CD1c-positive myeloid dendritic cell (primary cell): ENCODE data around the gene TANC1.

Experiments
- DNase-seq: peaks from one replicate; pipeline ENCODE4 v3.0.0-alpha.2; 2016; ENCODE audit errors: extremely low spot score

Gene TANC1

GRCh38 chr2:159118115-159118858 lies 149.8 kb downstream of the TANC1 start:
- peak; percentile 76 for DNase-seq

GRCh38 chr2:159118859-159119500 lies 150.5 kb downstream of the TANC1 start:
- no peak for DNase-seq

GRCh38 chr2:159119652-159120257 lies 151.3 kb downstream of the TANC1 start:
- no peak for DNase-seq

DNA sequence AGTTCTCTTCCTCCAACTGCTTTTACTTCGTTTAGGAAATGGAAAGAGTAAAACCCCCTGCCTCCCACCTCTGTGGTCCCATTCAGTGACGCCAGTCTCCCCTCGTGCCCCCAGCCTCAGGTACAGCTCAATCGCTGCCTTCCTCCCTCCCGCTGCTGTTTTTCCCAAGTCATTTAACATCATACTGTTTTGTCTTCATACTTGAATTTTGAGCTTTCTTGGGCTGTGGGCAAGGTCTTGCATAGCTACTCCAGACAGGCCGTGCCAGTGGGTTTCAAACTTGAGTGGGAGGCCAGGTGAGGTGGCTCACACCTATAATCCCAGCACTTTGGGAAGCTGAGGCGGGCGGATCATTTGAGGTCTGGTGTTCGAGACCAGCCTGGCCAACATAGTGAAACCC lies 155.3 kb downstream of the TANC1 start:
- DNase-seq, result no peak

DNA sequence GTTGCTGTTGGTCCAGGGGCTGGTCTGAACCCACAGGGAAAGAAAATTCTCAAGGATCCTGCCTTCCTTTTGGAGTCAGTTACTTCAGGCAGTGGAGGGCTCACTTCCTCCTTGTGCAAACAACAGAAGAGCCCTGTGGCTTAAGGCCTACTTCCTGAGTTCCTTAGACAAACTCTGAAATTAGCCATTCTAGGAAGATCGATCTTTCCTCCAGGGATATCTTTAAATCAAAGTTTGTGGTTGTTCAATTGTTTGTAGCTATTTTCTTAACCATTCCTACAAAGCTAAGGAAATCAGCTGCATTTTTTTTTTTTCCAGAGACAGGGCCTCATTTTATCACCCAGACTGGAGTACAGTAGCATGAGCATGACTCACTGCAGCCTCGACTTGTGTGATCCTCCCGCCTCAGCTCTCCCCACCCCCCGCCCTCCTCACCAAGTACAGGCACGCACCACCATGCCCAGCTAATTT lies 156.0 kb downstream of the TANC1 start:
- DNase-seq, result peak; percentile 59

- DNase-seq, result peak; percentile 15
These were observed 156.6 kb downstream of the TANC1 start for GRCh38 chr2:159124931-159125467.

DNA sequence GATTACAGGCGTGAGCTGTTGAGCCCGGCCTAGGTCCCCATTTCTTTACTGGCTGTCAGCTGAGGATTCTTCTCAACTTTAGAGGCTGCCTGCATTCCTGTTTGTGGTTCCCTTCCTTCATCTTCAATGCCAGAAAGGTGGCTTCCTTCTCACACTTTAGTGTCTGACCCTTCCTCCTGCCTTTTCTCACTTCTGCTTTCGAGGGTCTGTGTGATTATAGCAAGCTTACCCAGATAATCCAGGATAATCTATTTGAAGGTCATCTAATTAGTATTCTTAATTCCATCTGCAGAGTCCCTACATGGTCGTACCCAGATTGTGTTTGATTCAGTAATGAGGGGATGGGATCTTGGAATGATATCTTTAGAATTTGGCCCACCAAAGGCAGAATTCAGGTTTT lies 157.4 kb downstream of the TANC1 start:
- DNase-seq, result no peak

GRCh38 chr2:159126432-159127022 lies 158.1 kb downstream of the TANC1 start:
- DNase-seq, result no peak

- no peak for DNase-seq
These were observed 159.8 kb downstream of the TANC1 start for GRCh38 chr2:159128191-159128590.

DNA sequence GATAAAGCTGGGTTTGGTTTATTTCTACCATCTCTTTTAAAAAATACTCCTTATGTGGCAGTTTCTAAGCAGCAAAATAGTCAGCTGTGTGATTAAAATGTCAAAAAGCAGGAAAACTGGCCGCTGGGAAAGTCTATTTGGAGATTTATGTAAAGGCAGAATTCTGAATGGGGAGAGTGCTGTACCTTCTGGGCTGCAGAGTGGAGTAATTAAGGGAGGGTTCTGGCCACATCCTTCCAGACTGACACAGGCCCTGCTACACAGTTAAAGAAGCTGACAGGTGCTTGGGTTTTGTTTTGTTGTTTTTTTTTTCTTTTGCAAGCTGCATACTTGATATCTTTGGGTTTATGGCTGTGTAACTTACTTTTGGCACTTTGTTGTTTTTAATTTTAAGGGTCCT lies 160.8 kb downstream of the TANC1 start:
- no peak for DNase-seq

DNA sequence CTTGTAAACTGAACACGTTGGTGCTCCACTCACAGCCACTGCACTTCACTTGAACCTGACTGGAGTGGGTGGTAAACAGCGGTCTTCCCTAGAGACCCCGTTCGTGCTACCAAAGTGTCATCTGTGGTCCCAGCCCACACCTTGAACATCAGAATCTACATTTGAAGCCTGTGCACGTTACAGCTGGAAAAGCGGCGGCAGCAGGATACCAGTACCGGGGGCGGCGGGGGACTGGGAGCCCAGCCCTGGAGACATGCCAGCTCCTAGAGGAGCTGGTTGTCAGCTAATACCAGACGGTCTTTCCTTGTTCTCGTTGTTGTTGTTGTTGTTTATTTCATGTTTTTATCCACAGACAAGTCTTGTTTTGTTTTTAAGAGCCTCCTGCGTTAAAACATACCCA lies 161.4 kb downstream of the TANC1 start:
- no peak for DNase-seq

GRCh38 chr2:159130302-159130701 lies 161.9 kb downstream of the TANC1 start:
- no peak for DNase-seq

DNA sequence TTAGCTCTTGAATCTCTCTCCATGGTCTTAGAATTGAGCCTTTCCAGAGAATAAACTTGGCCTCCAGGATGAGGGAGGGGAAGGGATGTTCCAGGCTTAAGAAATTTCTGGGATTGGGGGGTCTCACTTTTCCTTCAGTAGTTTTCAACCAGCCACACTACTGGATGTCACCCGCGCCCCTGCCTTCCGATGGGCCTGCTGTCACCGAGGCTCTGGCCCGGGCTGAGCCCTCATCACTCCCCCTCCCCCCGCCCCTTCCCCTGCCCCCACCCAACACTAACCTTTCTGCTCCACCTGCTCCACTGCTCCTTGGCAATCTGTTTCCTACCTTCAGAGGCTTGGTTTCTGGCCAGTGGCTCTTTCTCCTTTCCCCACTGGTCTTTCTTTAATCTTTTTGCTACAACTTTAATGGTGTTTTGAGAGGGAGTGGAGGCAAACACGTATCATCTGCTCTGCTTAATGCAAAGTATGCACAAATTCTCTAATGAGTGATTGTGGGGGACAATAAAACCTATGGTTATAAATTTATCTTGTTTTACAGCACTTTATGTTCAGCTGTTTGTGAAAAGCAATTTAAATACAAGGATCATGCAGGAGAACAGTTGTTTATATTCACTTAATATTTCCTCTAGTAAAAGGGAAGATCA lies 162.9 kb downstream of the TANC1 start:
- DNase-seq, result no peak

GRCh38 chr2:159131914-159132281 lies 163.5 kb downstream of the TANC1 start:
- no peak for DNase-seq

GRCh38 chr2:159133797-159134196 lies 165.4 kb downstream of the TANC1 start:
- no peak for DNase-seq

DNA sequence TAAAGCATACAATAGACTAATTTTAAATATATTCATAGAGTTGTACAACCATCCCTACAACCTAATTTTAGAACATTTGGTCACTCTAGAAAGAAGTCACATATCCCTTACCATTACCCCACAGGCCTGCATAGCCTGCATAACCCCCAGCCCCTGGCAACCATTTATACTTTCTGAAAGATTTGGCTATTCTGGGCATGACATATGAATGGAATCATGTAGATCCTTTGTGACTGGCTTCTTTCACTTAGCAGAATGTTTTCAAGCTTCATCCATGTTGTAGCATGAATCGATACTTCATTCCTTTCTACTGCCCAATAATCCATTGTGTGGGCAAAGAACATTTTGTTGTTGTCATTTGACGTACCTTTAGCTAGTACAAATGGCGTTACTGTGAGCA lies 166.5 kb downstream of the TANC1 start:
- no peak for DNase-seq

GRCh38 chr2:159136391-159136790 lies 168.0 kb downstream of the TANC1 start:
- DNase-seq, result no peak

DNA sequence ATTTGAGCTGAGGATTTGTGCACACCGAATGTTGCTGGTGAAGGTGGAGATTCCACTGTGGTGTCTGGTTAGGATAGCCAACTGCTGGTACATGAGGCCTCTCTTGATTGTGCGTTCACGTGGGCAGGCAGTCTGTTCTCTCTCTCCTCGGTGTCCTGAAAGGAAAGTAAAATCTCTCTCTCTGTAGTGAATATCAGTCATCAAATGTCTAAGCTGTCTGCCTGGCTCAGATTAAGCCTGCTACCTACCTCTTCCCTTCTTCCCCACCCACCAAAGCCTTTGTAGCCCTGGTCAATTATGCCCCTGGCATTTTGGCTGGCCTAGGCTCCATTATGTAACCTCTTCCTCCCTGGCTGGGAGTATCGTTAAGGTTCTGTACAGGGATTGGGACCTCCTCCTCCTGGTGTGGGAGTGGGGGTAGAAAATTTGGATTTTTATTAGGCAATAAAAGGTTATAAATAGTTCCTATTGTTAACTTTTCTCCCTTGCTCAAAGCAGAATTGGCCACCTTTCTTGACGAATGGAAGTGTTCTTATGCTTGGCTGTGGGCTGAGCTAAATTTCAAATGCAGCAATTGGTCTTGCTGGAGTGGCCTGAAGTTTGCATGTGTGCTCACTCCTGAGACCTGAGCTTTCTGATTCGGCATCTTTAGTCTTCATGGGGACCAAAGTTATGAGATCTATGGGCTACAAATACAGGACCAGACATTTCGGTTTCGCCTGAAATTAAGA lies 169.2 kb downstream of the TANC1 start:
- DNase-seq, result no peak

DNA sequence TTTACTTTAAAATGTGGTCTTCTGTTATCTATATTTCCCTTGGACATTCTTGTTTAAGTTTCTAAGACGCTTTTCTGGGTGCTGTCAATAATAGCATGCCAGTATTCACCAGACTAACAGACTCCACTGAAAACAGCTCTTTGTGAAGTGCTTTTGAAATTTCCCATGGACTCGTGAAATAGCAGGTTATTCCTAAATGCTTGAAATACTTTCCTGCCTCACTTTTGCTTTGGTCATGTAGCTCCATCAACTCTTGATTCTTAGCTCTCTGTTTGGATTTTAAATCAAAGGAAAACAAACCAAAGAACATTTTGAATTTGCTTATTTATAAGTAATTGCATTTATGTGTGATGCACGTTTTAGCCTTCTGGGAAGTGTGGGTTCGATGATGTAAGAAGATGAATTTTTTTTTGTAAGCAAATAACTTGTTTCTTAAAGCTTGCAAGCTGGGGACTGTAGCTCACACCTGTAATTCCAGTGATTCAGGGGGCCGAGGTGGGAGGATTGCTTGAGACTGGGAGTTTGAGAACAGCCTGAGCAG lies 170.3 kb downstream of the TANC1 start:
- no peak for DNase-seq

DNA sequence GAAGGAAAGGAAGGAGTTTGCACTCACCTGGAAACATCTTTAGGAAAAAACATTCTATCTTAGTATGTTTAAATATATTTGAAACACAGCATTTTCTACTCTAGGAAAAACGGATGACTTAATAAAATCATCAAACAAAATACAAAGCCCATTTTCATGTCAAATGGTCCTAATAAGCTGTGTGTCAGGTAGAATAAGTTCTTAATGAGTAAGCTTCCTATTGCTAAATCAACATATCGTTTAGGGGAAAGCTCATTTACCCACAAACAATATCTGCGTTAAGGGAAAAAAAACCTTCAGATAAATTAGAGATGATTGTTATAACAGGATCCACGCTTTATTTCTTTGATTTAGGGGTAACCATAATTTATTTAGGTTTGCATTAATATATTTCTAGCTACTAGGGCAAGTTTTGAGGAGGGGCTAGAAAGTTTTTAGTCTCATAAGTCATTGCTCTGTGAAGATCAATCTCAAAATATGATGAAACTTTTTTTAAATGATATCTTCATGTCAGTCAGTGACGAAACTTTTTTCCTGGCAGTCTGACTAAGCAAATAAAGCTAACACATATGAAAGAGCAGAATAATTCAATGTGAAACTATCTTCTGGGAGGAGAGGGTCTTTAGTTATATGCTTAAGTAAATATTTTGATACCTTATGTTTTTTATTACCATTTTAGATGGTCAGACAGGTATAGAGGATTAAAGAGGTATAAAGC lies 170.9 kb downstream of the TANC1 start:
- no peak for DNase-seq
